Measurements from ENCODE around the gene SLC8B1.
A peak's percentile ranks its signal among the peaks of the same experiment; 100 is the strongest.

The SLC8B1 gene

GRCh38 chr12:113262710-113263109 lies 72.2 kb downstream of the SLC8B1 start:
- no peak overlapping the region for H3K4me3 ChIP-seq (replicated peaks in 1 of 2; ENCODE audit: low read depth in 2 of 2, low read length in 2 of 2)
- TF ChIP-seq, protein P1, sequence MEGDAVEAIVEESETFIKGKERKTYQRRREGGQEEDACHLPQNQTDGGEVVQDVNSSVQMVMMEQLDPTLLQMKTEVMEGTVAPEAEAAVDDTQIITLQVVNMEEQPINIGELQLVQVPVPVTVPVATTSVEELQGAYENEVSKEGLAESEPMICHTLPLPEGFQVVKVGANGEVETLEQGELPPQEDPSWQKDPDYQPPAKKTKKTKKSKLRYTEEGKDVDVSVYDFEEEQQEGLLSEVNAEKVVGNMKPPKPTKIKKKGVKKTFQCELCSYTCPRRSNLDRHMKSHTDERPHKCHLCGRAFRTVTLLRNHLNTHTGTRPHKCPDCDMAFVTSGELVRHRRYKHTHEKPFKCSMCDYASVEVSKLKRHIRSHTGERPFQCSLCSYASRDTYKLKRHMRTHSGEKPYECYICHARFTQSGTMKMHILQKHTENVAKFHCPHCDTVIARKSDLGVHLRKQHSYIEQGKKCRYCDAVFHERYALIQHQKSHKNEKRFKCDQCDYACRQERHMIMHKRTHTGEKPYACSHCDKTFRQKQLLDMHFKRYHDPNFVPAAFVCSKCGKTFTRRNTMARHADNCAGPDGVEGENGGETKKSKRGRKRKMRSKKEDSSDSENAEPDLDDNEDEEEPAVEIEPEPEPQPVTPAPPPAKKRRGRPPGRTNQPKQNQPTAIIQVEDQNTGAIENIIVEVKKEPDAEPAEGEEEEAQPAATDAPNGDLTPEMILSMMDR (IDR thresholded peaks at IDR 0.05; ENCODE audit: low read depth, low read length) = no peak
- DNase-seq (ENCODE audit: low read depth in 2 of 2) = peak in 1 of 2 donors; percentile 55

GRCh38 chr12:113261847-113262470 lies 73.0 kb downstream of the SLC8B1 start:
- no peak overlapping the region for H3K4me3 ChIP-seq (replicated peaks in 1 of 2; ENCODE audit: low read depth in 2 of 2, low read length in 2 of 2)
- TF ChIP-seq, protein P1 (IDR thresholded peaks at IDR 0.05; ENCODE audit: low read depth, low read length) = no peak
- peak in 1 of 2 donors; percentile 50 for DNase-seq (ENCODE audit: low read depth in 2 of 2)

GRCh38 chr12:113260636-113261300 lies 74.1 kb downstream of the SLC8B1 start:
- TF ChIP-seq, protein P1 (IDR thresholded peaks at IDR 0.05; ENCODE audit: low read depth, low read length) = no peak
- no peak overlapping the region for H3K4me3 ChIP-seq (replicated peaks in 1 of 2; ENCODE audit: low read depth in 2 of 2, low read length in 2 of 2)
- no peak for DNase-seq (ENCODE audit: low read depth in 2 of 2)

DNA sequence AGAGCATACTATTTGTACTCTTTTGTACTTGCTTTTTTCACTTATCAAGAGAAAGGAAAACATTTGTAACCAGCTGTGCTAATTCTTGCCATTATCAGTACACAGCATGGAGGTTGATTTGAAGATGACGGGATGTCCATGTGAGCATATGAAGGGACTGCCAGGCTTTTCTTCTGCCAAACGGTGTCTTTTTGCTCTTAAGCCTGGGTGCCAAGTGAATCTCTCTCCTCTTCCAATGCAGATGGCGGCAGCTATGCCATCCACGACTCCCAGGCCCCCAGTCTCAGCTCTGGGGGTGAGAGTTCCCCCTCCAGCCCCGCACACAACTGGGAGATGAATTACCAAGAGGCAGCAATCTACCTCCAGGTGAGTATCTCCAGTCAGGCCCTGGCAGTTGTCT lies 74.8 kb downstream of the SLC8B1 start:
- no peak overlapping the region for H3K4me3 ChIP-seq (replicated peaks in 1 of 2; ENCODE audit: low read depth in 2 of 2, low read length in 2 of 2)
- TF ChIP-seq, protein P1 (IDR thresholded peaks at IDR 0.05; ENCODE audit: low read depth, low read length) = no peak
- DNase-seq (ENCODE audit: low read depth in 2 of 2) = no peak

GRCh38 chr12:113257564-113257963 lies 77.3 kb downstream of the SLC8B1 start:
- H3K4me3 ChIP-seq (replicated peaks in 1 of 2; ENCODE audit: low read depth in 2 of 2, low read length in 2 of 2) = no peak overlapping the region
- TF ChIP-seq, protein P1 (IDR thresholded peaks at IDR 0.05; ENCODE audit: low read depth, low read length) = no peak
- no peak for DNase-seq (ENCODE audit: low read depth in 2 of 2)

DNA sequence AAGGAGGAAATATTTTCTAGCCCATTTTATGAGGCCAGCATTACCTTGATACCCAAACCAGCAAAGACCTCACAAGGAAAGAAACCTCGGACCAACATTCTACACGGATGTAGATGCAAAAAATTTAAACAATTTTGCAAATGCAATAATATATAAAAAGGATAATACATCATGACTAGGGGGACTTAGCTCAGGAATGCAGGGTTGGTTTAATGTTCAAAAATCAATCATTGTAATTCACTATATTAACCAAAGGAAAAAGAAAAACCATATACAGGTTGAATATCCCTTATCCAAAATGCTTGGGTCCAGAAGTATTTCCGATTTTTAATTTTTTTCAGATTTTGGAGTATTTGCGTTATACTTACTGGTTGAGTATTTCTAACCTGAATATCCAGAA lies 80.6 kb downstream of the SLC8B1 start:
- H3K4me3 ChIP-seq (replicated peaks in 1 of 2; ENCODE audit: low read depth in 2 of 2, low read length in 2 of 2) = no peak overlapping the region
- TF ChIP-seq, protein P1 (IDR thresholded peaks at IDR 0.05; ENCODE audit: low read depth, low read length) = no peak
- no peak for DNase-seq (ENCODE audit: low read depth in 2 of 2)

Data from cardiac fibroblast (primary cell).